Upper lobe of right lung (tissue), 1 donor: ENCODE data around the gene VPS13D. TPM values are rescaled to one million over a fixed set of nuclear protein-coding genes. Genes with fewer than 3 reads are reported as not detected.

Experiments
- ATAC-seq: fragments of 200-7000 bp; cut with Tn5 transposase; one replicate; pipeline ENCODE4 v1.9.1; 2020; ENCODE audit warnings: mild to moderate bottlenecking, moderate library complexity
- DNase-seq: peaks from one replicate; pipeline ENCODE4 v3.0.0-alpha.2; 2020
- H3K27ac ChIP-seq: fragments of 200-600 bp; one replicate; pipeline ENCODE4 v1.8.0; 2022
- H3K27me3 ChIP-seq: fragments of 200-600 bp; one replicate; pipeline ENCODE4 v1.8.0; 2022; ENCODE audit warnings: mild to moderate bottlenecking
- H3K36me3 ChIP-seq: fragments of 200-600 bp; one replicate; pipeline ENCODE4 v1.8.0; 2022
- H3K4me1 ChIP-seq: fragments of 200-600 bp; one replicate; pipeline ENCODE4 v1.8.0; 2022
- H3K4me3 ChIP-seq: fragments of 200-600 bp; one replicate; pipeline ENCODE4 v1.8.0; 2022; ENCODE audit warnings: mild to moderate bottlenecking
- H3K9me3 ChIP-seq: fragments of 200-600 bp; one replicate; pipeline ENCODE4 v1.8.0; 2022
- intact Hi-C: fragments of 100-400 bp; cut with DNase I; formaldehyde crosslinking; loops from one replicate; pipeline ENCODE4 v1.11.0; 2022
- total RNA-seq: library from RNA; stranded (reverse); fragmentation: NEBNext Ultra II Directional; extraction: Animal tissue kit (Norgen Biotek cat#: 25700); gene quantifications from one replicate; pipeline ENCODE4 v1.2.1, GENCODE V29; 2021
- TF ChIP-seq, protein P1 (sequence below): fragments of 200-600 bp; IDR thresholded peaks from one replicate; pipeline ENCODE4 v1.8.0; 2022; ENCODE audit warnings: antibody characterized with exemption
- donor health status: DM: no; HTN: yes; CAD: no; lungs with severe emphysema.

The VPS13D gene
- total RNA-seq, 1 donor from 2014 or later: 74.7 TPM

DNA sequence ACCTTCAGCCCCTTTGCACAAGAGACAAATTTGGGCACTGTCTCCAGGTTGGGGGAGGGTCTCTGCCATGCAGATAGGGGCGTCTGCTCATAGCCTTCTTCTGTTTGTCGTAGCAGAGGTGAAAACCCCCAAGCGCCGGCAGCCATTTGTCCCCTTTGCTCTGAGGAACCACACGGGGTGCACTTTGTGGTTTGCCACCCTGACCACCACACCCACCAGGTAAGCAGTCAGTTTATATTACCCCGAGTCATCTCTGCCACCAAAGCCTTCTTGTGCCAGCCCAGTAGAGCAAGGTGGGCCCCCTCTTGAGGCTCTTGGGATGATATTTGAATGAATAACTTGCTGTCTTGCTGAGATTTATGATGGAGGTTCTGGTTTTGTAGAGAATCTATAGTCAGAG is 111.8 kb downstream of the VPS13D start:
- no peaks in the 10 kb centered on the region for H3K9me3 ChIP-seq
- peaks cover 27% of the 10 kb centered on the region for H3K36me3 ChIP-seq
- H3K27ac ChIP-seq: no peak overlapping the region
- TF ChIP-seq, protein P1, sequence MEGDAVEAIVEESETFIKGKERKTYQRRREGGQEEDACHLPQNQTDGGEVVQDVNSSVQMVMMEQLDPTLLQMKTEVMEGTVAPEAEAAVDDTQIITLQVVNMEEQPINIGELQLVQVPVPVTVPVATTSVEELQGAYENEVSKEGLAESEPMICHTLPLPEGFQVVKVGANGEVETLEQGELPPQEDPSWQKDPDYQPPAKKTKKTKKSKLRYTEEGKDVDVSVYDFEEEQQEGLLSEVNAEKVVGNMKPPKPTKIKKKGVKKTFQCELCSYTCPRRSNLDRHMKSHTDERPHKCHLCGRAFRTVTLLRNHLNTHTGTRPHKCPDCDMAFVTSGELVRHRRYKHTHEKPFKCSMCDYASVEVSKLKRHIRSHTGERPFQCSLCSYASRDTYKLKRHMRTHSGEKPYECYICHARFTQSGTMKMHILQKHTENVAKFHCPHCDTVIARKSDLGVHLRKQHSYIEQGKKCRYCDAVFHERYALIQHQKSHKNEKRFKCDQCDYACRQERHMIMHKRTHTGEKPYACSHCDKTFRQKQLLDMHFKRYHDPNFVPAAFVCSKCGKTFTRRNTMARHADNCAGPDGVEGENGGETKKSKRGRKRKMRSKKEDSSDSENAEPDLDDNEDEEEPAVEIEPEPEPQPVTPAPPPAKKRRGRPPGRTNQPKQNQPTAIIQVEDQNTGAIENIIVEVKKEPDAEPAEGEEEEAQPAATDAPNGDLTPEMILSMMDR: no peak
- peaks cover 42% of the 10 kb centered on the region for H3K4me1 ChIP-seq
- ATAC-seq: no peak
- no peak overlapping the region for H3K4me3 ChIP-seq
- H3K27me3 ChIP-seq: no peaks in the 10 kb centered on the region
- no peak for DNase-seq
- intact Hi-C loops: no loop called here

- intact Hi-C loops: no loop called here
- DNase-seq (no peak), ATAC-seq (peak; percentile 26)
- peaks cover 37% of the 10 kb centered on the region for H3K4me1 ChIP-seq
- TF ChIP-seq, protein P1: no peak
- H3K9me3 ChIP-seq: no peaks in the 10 kb centered on the region
- H3K36me3 ChIP-seq: peaks cover 32% of the 10 kb centered on the region
- peak overlapping the region; percentile 40 for H3K27ac ChIP-seq
- no peak overlapping the region for H3K4me3 ChIP-seq
- H3K27me3 ChIP-seq: no peaks in the 10 kb centered on the region
Observed at GRCh38 chr1:12342401-12343003, 112.7 kb downstream of the VPS13D start.

- Histone ChIP-seq H3K27ac (peak overlapping the region; percentile 48), H3K9me3 (no peaks in the 10 kb centered on the region), H3K4me3 (no peak overlapping the region), H3K36me3 (peaks cover 43% of the 10 kb centered on the region), H3K4me1 (peaks cover 36% of the 10 kb centered on the region), H3K27me3 (no peaks in the 10 kb centered on the region)
- DNase-seq (no peak), ATAC-seq (no peak)
- intact Hi-C loops: no loop called here
- TF ChIP-seq, protein P1: no peak
Observed at GRCh38 chr1:12343823-12344487, 114.1 kb downstream of the VPS13D start.

DNA sequence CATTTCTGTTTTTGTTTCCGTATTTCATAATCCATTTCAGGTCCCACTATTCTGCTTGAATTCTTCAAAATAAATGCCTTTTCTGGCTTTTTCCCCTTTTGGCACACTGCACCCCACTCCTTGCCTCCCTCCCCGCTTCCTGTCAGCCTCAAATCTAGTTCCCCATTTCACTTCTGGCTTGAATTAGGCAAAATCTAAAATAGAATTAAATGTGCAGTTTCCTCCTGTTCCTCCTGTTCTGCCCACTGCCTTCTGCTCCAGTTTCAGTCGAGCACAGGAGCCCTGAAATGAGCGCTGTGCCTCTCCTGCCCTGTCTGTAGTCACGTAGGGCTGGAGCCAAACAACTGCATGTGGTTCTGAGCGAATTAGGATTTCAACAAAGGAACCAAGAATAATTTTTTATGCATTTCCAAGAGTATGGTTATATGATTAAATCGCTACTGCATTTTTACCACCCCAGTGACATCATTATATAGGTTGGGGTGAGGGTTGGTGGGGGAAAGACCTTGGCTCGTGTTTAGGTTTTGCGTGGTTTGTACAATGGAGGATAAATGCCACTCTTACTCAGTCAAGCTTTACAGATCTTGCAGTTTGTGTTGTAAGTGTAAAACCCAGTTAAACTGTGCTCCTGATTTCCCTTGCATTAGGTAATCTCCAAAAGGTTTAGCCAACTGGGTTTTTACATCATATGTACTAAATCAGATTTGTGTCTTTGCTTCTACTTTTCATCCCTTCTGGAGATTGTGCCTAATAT is 114.9 kb downstream of the VPS13D start:
- H3K4me3 ChIP-seq: no peak overlapping the region
- no peaks in the 10 kb centered on the region for H3K27me3 ChIP-seq
- TF ChIP-seq, protein P1: no peak
- H3K4me1 ChIP-seq: peaks cover 32% of the 10 kb centered on the region
- intact Hi-C loops: no loop called here
- peak; percentile 85 for ATAC-seq
- DNase-seq: peak; percentile 66
- peaks cover 51% of the 10 kb centered on the region for H3K36me3 ChIP-seq
- no peaks in the 10 kb centered on the region for H3K9me3 ChIP-seq
- peak overlapping the region; percentile 63 for H3K27ac ChIP-seq

GRCh38 chr1:12345350-12346217 is 115.8 kb downstream of the VPS13D start:
- TF ChIP-seq, protein P1: no peak
- peaks cover 26% of the 10 kb centered on the region for H3K4me1 ChIP-seq
- no peaks in the 10 kb centered on the region for H3K9me3 ChIP-seq
- H3K27me3 ChIP-seq: no peaks in the 10 kb centered on the region
- ATAC-seq (peak; percentile 67), DNase-seq (no peak)
- peak overlapping the region; percentile 63 for H3K27ac ChIP-seq
- H3K36me3 ChIP-seq: peaks cover 58% of the 10 kb centered on the region
- intact Hi-C loops: no loop called here
- no peak overlapping the region for H3K4me3 ChIP-seq
